GM13976 (cell line): ENCODE results near the gene AGPAT4.
"Not testable (repeated sequence)": the region's sequence is repeated elsewhere in the genome, so short reads cannot be mapped to it uniquely, and the experiment has no call there.

Source experiments
- DNase-seq: peaks from one replicate; pipeline ENCODE4 v3.0.0; 2012; ENCODE audit warnings: low spot score
- in situ Hi-C: fragments of 300-500 bp; cut with MboI; formaldehyde crosslinking; loops from one replicate; pipeline ENCODE4 v1.12.0; 2022; ENCODE audit warnings: low sequenced_read_pairs, mixed read lengths, inconsistent platforms; ENCODE audit not compliant: unreplicated experiment
- TF ChIP-seq, protein P1 (sequence below): IDR thresholded peaks from 2 replicates; pipeline ENCODE4 v1.5.1; 2012; ENCODE audit warnings: borderline replicate concordance, mild to moderate bottlenecking; ENCODE audit not compliant: insufficient read depth; ENCODE audit errors: extremely low read depth, missing control alignments, control extremely low read depth

AGPAT4 gene

DNA sequence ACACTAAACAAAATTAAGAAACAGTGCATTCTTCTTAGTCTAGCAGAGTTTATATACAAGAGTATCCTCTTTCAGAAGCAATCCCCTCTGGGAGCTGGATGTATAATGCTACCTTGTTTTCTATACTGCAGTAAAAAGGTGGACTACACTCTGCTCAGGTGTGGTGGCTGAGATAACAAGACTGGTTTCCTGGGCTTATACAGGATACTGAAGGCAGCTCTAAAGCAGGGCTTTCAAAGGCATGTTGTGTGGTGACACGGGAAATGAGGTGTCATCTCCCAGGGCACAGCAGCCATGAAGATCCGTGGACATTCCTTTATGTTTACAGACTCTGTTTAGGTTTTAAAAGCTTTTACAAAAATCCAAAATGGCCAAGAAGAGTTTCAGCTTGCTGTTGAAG lies 145.6 kb downstream of the AGPAT4 start:
- in situ Hi-C loops = no loop called here
- TF ChIP-seq, protein P1, sequence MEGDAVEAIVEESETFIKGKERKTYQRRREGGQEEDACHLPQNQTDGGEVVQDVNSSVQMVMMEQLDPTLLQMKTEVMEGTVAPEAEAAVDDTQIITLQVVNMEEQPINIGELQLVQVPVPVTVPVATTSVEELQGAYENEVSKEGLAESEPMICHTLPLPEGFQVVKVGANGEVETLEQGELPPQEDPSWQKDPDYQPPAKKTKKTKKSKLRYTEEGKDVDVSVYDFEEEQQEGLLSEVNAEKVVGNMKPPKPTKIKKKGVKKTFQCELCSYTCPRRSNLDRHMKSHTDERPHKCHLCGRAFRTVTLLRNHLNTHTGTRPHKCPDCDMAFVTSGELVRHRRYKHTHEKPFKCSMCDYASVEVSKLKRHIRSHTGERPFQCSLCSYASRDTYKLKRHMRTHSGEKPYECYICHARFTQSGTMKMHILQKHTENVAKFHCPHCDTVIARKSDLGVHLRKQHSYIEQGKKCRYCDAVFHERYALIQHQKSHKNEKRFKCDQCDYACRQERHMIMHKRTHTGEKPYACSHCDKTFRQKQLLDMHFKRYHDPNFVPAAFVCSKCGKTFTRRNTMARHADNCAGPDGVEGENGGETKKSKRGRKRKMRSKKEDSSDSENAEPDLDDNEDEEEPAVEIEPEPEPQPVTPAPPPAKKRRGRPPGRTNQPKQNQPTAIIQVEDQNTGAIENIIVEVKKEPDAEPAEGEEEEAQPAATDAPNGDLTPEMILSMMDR = no peak
- no peak for DNase-seq

DNA sequence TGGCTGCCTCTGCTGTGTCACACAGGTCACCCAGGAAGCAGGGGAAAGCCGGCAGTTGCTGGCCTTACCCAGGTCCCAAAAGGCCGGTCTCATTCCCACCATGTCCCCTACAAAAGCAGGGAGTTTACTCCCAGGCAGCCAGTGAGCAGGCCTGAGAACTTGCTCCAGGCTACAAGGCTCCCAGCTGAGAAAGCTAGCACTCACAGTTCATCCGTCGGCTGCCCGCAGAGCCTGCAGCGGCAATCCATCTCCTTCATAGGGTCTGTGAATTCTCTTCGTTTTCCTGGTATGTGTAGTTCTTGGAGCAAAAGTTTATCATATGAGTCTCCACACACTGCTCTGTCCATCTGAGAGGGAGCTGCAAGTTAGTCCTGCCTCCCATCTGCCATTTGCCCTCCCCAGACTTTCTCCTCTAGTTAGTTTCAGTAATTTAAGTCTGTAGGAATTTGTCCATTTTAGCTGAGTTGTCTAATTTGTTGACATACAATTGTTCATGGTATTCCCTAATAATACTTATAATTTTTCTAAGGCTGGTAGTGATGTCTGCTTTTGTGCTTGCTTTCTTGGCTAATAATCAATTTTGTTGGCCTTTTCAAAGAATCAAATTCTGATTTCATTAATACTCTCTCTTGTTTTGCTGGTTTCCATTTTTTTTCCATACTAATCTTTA lies 146.7 kb downstream of the AGPAT4 start:
- in situ Hi-C loops = no loop called here
- TF ChIP-seq, protein P1 = no peak
- DNase-seq = no peak

- TF ChIP-seq, protein P1 = no peak
- in situ Hi-C loops = no loop called here
- DNase-seq = no peak
Measured at GRCh38 chr6:161125591-161125990, 148.3 kb downstream of the AGPAT4 start.

DNA sequence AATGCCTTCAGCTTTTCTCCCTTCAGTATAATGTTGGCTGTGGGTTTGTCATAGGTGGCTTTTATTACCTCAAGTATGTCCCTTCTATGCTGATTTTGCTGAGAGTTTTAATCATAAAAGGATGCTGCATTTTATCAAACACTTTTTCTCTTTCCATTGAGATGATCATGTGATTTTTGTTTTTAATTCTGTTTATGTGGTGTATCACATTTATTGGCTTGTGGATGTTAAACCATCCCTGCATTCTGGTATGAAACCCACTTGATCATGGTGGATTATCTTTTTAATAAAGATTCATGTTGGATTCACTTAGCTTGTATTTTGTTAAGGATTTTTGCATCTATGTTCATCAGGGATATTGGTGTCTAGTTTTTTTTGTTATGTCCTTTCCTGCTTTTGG lies 150.5 kb downstream of the AGPAT4 start:
- in situ Hi-C loops, DNase-seq: not testable (repeated sequence)

- in situ Hi-C loops = no loop called here
- DNase-seq = no peak
- TF ChIP-seq, protein P1 = no peak
Measured at GRCh38 chr6:161117942-161118341, 155.9 kb downstream of the AGPAT4 start.

DNA sequence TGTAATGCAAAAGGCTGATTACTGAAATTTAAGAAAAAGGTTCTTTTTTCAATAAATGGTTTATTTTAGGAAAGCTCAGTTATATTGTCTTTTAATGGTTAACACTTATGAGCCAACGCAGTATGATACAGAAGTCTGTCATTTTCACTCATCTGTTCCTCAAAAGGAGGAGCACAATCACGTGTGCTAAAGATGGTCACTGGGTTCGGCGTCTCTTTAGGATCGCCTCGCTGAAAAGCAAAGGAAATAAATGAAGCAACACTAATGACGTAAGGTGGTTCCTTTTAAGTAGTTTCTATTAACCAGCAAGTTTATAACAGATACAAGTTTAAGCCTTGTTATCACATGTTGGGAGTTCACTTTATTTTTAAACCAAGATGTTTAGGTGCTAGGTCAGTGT lies 156.6 kb downstream of the AGPAT4 start:
- in situ Hi-C loops = no loop called here
- DNase-seq = no peak
- TF ChIP-seq, protein P1 = no peak

DNA sequence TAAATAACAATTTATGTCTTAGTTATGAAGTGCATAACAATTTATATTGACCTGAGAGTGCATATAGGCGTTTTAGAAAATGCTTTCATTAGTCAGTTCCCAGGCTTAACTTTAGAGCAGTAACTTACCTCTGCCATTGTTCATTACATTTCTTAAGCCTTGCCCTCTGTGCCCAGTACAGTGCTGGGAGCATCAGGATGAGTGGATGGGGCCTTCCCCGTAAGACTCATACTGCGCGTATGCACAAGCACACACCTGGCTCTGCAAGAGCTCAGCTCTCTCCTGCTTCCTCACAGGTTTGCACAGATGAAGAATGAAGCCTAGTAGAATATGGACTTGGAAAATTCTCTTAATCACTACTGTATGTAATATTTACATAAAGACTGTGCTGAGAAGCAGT lies 157.3 kb downstream of the AGPAT4 start:
- TF ChIP-seq, protein P1 = no peak
- no peak for DNase-seq
- in situ Hi-C loops = no loop called here
